Neuron (in vitro differentiated cells): Measurements from ENCODE around the gene TRIO.
"Not testable (repeated sequence)": the region's sequence is repeated elsewhere in the genome, so short reads cannot be mapped to it uniquely, and the experiment has no call there.

Experiments
- H2AFZ ChIP-seq: one replicate; pipeline ENCODE4 v1.6.1; 2013; ENCODE audit warnings: low read depth, mild to moderate bottlenecking, inconsistent platforms, low read length, moderate library complexity
- H3K27me3 ChIP-seq: one replicate; pipeline ENCODE4 v1.6.1; 2013; ENCODE audit warnings: low read length; ENCODE audit not compliant: insufficient read depth
- H3K36me3 ChIP-seq: one replicate; pipeline ENCODE4 v1.6.1; 2013; ENCODE audit warnings: low read length; ENCODE audit not compliant: insufficient read depth
- H3K4me1 ChIP-seq: one replicate; pipeline ENCODE4 v1.6.1; 2013; ENCODE audit warnings: low read length; ENCODE audit not compliant: insufficient read depth
- H3K4me3 ChIP-seq: 2 replicates; pipeline ENCODE4 v1.5.1; 2013; ENCODE audit warnings: mild to moderate bottlenecking, low read length, moderate library complexity
- H3K9me3 ChIP-seq: one replicate; pipeline ENCODE4 v1.6.1; 2013; ENCODE audit warnings: low read length

TRIO gene

GRCh38 chr5:14142827-14143545, at the start of gene TRIO:
TSS of gene TRIO (plus strand) at chr5:14143342. CDS start at chr5:14143726, 384 bp downstream.
- no peaks in the 10 kb centered on the region for H3K36me3 ChIP-seq
- peak within 1 kb of the TSS; percentile 79 for H2AFZ ChIP-seq
- H3K4me3 ChIP-seq = peak within 1 kb of the TSS; percentile 98
- no peaks in the 10 kb centered on the region for H3K9me3 ChIP-seq
- no peaks in the 10 kb centered on the region for H3K27me3 ChIP-seq
- H3K4me1 ChIP-seq = peaks cover 22% of the 10 kb centered on the region

- H3K4me3 ChIP-seq, H3K36me3 ChIP-seq, H2AFZ ChIP-seq, H3K27me3 ChIP-seq, H3K9me3 ChIP-seq: not testable (repeated sequence)
- peaks cover 11% of the 10 kb centered on the region for H3K4me1 ChIP-seq
Measured at GRCh38 chr5:14097380-14097779, 45.8 kb upstream of the TRIO start.

DNA sequence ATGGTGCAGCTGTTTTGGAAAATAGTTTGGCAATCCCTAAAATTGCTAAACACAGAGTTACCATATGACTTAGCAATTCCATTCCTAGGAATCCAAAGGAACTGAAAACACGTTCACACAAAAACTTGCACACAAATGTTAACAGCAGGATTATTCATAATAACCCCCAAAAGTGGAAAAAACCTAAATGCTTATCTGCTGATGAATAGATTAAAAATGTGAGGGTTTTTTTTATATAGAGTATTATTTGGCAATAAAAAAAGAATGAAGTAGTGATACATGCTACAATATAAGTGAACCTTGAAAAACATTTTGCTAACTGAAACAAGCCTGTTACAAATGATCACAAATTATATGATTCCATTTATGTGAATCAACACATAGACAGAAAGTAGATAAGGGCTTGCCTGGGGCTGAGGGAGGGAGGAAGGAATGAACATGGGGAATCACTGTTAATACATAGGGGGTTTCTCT, 45.1 kb upstream of the TRIO start:
- H3K27me3 ChIP-seq = no peaks in the 10 kb centered on the region

DNA sequence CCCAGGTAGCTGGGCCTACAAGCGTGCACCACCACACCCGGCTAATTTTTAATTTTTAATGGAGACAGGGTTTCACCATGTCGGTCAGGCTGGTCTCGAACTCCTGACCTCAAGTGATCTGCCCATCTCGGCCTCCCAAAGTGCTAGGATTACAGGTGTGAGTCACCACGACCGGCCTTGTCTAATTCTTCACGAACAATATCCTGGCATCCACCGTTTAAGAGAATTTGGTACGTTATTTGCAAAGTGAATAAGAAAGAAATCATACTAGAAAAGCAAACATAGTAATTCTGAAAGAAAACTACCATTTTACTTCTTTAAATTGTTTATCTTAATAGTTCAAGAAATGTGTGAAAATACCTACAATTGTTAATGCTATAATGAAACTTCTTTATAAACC, 42.9 kb upstream of the TRIO start:
- Histone ChIP-seq H3K4me3 (no peak overlapping the region), H2AFZ (no peak overlapping the region), H3K36me3 (no peaks in the 10 kb centered on the region), H3K9me3 (no peaks in the 10 kb centered on the region), H3K4me1 (no peaks in the 10 kb centered on the region), H3K27me3 (no peaks in the 10 kb centered on the region)

More for the DNA sequence above, 45.1 kb upstream of the TRIO start:
- no peaks in the 10 kb centered on the region for H3K9me3 ChIP-seq
- H3K4me1 ChIP-seq = peaks cover 9% of the 10 kb centered on the region
- no peak overlapping the region for H3K4me3 ChIP-seq
- H2AFZ ChIP-seq = no peak overlapping the region
- no peaks in the 10 kb centered on the region for H3K36me3 ChIP-seq

DNA sequence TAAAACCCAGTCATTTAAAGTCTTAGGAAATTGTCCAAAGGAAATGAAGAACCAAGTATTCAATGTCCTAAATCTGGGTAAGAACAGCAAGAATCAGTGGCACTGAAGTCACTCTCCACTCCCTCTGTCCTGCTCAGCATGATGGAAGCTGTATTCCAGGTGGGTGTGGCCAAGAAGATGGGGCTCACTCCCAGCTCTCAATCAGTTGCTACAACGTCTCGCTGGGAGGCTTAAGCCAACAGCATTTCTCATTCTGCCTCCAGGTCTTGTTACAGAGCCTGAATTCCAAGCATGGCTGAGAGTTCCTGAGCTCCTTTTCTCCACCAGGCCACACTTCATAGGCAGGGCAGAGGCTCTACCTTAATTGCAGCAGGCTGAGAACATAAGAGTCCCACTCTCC, 41.2 kb upstream of the TRIO start:
- Histone ChIP-seq H3K36me3 (no peaks in the 10 kb centered on the region), H3K27me3 (no peaks in the 10 kb centered on the region), H2AFZ (no peak overlapping the region), H3K9me3 (no peaks in the 10 kb centered on the region), H3K4me1 (no peaks in the 10 kb centered on the region), H3K4me3 (no peak overlapping the region)

DNA sequence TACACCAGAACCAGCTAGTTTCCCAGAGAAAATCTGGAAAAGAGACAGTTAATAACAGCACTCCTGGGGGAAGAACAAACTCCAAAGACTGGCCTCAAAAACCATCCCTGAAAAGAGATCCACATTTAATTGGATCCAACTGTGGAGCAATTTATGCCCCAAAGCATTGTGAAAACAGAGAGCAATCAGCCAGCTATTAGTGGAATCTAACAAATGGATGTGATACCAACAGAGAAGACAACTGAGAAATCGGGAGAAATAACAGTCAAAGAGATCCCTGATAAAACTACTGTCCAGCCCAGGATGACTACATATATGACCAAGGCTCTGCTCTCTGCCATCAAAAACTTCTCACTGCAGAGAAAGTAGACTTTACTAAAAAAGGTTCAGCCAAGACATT, 40.5 kb upstream of the TRIO start:
- H3K36me3 ChIP-seq = no peaks in the 10 kb centered on the region

GRCh38 chr5:14105718-14106410, 37.3 kb upstream of the TRIO start:
- H3K36me3 ChIP-seq = no peaks in the 10 kb centered on the region
- no peak overlapping the region for H2AFZ ChIP-seq
- no peaks in the 10 kb centered on the region for H3K9me3 ChIP-seq
- H3K4me1 ChIP-seq = no peaks in the 10 kb centered on the region
- H3K4me3 ChIP-seq = no peak overlapping the region
- no peaks in the 10 kb centered on the region for H3K27me3 ChIP-seq

More for the DNA sequence above, 40.5 kb upstream of the TRIO start:
- Histone ChIP-seq H3K4me3 (no peak overlapping the region), H2AFZ (no peak overlapping the region), H3K9me3 (no peaks in the 10 kb centered on the region), H3K27me3 (no peaks in the 10 kb centered on the region), H3K4me1 (no peaks in the 10 kb centered on the region)

- Histone ChIP-seq H2AFZ (no peak overlapping the region), H3K9me3 (no peaks in the 10 kb centered on the region), H3K36me3 (no peaks in the 10 kb centered on the region), H3K4me3 (no peak overlapping the region), H3K4me1 (no peaks in the 10 kb centered on the region), H3K27me3 (no peaks in the 10 kb centered on the region)
Measured at GRCh38 chr5:14107536-14107935, 35.6 kb upstream of the TRIO start.

GRCh38 chr5:14108170-14108996, 34.8 kb upstream of the TRIO start:
- no peak overlapping the region for H3K4me3 ChIP-seq

DNA sequence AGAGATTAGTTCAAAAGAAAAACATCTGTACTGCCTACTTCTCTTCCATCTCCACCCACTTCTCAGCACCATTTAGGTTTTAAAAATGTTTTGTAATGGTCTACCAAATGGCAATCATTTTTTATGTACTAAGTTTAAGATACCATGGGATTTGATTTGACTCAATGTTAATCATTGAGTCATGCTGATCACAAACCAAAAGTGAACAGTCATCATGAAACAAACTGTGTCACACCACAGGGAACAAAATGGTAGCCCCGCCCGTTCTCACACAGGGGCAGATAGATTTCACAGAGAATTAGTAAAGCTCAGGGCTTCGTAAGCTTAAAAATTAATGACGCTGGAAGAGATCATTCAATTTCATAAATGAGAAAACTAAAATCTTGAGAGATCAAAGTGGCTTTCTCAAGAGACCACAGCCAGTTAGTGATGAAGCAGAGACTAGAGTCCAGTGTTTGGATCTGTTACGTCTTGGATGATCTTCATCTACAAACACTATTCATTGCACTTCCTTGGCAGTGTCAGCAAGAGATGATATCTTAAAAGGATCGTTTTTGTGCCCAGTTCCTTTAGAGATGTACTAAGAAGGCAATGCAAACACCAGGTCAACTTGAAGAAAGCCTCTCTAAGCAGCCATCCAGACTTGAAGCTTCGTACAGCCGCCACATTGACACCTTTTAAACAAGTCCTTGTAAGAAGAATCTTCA, 33.9 kb upstream of the TRIO start:
- H3K27me3 ChIP-seq = no peaks in the 10 kb centered on the region
- H3K4me1 ChIP-seq = no peaks in the 10 kb centered on the region
- no peaks in the 10 kb centered on the region for H3K9me3 ChIP-seq
- no peak overlapping the region for H2AFZ ChIP-seq
- H3K4me3 ChIP-seq = no peak overlapping the region
- H3K36me3 ChIP-seq = no peaks in the 10 kb centered on the region

More at GRCh38 chr5:14108170-14108996, 34.8 kb upstream of the TRIO start:
- Histone ChIP-seq H3K27me3 (no peaks in the 10 kb centered on the region), H3K36me3 (no peaks in the 10 kb centered on the region), H2AFZ (no peak overlapping the region), H3K4me1 (no peaks in the 10 kb centered on the region), H3K9me3 (no peaks in the 10 kb centered on the region)

DNA sequence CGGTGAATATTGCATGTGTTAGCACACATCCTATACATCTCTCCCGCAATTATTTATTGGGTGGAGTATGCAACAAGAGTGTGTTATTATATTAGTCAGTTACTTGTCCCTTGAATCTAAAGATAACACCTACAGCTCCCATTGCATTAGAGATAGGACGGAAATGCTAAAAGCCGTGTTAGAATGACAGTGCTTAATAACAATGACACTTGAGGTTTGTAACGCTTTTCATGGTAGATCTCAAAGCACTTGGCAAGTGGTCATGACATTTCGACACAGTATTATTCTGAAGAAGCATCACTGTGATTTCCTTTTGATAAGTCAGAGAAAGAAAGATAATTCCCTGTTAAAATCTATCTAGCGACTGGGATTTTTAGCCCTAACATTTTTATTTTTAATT, 33.4 kb upstream of the TRIO start:
- Histone ChIP-seq H3K36me3 (no peaks in the 10 kb centered on the region), H2AFZ (no peak overlapping the region), H3K4me1 (no peaks in the 10 kb centered on the region), H3K27me3 (no peaks in the 10 kb centered on the region), H3K9me3 (no peaks in the 10 kb centered on the region), H3K4me3 (no peak overlapping the region)

DNA sequence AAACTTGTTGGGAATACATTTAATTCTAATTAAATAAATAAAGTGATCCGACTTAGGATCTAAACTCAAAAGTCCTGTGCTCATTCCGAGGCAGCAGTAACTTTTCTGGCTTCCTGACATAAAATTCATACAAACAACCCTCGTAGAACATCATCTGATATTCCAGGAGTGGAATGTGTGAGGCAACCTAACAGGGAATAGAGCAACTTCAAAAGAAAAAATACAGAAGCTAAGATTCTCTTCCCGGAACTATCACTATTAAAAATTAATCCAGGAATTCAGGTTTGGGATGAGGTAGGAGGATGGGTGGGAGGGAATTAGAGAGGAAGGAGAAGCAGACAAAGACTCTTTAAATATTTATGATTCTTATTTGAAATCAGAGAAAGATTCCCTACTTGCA, 32.9 kb upstream of the TRIO start:
- peaks cover 4% of the 10 kb centered on the region for H3K27me3 ChIP-seq
- no peaks in the 10 kb centered on the region for H3K4me1 ChIP-seq
- no peaks in the 10 kb centered on the region for H3K36me3 ChIP-seq
- no peak overlapping the region for H2AFZ ChIP-seq
- no peak overlapping the region for H3K4me3 ChIP-seq
- no peaks in the 10 kb centered on the region for H3K9me3 ChIP-seq
